AG10803 (cell line): ENCODE results near the gene LRRN4.

Experiments used
- DNase-seq: peaks from one replicate; pipeline ENCODE4 v3.0.0; 2010; ENCODE audit warnings: low read depth
- H3K4me3 ChIP-seq: 2 replicates; pipeline ENCODE4 v1.5.1; 2011; ENCODE audit warnings: mild to moderate bottlenecking, low read length, control low read depth
- TF ChIP-seq, protein P1 (sequence below): conservative IDR thresholded peaks from 2 replicates; pipeline ENCODE4 v1.5.1; 2011; ENCODE audit warnings: mild to moderate bottlenecking, low read length, control low read depth, inconsistent platforms

The LRRN4 gene

DNA sequence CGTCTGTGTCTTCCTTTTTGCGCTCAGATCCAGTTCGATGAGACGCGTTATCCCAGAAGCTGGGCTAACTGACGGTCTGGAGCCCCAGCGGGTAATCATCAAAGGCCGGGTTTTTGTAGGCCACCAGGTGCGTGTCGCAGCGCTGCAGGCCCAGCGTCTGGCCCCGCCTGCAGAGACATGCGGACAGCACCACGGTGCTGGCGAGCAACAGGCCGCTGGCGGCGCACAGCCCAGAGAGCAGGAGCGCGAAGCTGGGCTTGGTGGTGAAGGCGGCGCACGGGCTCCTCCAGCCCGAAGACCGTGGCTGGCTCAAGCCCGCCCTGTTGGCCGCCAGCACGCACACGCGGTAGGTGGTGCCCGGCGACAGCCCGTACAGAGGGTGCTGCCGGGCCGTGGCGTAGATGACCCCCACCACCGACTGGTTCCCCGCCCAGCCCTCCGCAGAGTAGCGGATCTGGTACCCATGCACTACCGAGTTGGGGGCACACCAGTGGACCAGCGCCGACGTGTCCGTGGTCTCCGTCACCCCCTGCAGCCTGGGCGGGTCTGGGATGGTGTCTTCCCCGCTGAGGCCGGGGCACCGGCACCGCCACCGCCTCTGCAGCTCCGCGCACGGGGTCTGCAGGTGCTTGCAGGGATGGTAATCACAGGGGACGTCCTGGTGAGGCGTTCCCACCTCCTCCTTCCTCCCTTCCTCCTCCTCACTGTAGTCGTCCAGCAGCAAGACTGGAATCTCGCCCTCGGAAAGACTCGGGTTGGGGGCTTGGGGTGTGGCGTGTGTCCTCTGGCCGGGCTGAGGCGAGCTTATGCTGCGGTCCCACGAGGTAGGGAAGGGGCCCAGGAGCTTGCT is 12.7 kb downstream of the LRRN4 start:
- no peak overlapping the region for H3K4me3 ChIP-seq
- DNase-seq = no peak
- TF ChIP-seq, protein P1, sequence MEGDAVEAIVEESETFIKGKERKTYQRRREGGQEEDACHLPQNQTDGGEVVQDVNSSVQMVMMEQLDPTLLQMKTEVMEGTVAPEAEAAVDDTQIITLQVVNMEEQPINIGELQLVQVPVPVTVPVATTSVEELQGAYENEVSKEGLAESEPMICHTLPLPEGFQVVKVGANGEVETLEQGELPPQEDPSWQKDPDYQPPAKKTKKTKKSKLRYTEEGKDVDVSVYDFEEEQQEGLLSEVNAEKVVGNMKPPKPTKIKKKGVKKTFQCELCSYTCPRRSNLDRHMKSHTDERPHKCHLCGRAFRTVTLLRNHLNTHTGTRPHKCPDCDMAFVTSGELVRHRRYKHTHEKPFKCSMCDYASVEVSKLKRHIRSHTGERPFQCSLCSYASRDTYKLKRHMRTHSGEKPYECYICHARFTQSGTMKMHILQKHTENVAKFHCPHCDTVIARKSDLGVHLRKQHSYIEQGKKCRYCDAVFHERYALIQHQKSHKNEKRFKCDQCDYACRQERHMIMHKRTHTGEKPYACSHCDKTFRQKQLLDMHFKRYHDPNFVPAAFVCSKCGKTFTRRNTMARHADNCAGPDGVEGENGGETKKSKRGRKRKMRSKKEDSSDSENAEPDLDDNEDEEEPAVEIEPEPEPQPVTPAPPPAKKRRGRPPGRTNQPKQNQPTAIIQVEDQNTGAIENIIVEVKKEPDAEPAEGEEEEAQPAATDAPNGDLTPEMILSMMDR = no peak

DNA sequence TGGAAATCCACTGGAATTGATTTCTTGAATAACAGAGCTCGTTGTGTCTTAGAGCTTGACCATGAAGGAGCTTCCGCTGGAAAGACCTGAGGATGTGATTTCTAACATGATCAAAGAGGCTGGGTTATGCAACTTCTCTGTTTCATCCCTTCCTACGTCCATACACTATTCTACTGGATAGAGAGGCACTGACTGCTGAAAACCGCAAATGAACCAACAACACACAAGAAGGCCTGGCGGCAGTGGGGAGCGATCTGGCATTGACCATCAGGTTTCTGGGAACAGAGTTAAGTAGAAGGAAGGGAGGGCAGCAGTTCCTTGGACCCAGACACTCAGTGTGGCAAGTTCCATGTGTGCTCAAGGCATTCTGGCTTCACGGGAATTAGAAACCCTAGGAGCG is 13.3 kb downstream of the LRRN4 start:
- DNase-seq = no peak
- TF ChIP-seq, protein P1 = no peak
- H3K4me3 ChIP-seq = no peak overlapping the region

DNA sequence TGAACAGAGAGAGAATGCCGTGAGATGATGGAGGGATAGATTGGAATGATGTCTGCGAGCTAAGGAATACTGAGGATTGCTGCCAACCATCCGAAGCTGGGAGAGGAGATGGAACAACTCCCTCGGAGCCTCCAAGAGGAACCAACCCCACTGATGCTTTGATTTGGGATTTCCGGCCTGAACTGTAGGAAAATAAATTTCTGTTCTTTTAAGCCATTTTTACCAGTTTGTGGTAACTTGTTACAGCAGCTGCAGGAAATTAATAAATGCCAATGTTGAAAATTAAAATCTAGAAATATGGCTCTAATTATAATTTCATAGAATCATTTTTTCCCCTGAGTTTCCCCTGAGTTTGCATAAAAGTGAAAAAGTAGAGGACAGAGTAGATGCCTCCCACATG is 14.1 kb downstream of the LRRN4 start:
- no peak overlapping the region for H3K4me3 ChIP-seq
- TF ChIP-seq, protein P1 = no peak
- DNase-seq = no peak

DNA sequence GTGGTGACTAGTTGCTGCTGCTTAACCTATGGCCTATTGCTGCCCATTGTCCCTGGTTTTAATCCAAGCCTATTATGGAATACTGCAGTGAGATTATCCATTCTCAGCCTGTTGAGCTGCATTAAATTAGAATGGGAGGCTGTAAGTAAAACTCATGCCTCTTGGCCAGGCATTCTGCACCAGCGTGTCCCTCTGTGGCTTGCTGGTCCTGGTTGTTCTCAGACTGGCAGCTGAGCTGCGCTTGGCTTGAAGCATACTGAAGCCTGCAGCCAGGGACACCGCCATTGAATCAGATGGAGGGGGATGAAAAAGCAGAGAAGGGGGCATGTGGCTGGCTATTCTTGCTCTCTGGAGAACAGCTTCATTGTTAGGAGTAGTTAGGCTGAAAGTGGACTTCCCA is 15.6 kb downstream of the LRRN4 start:
- no peak overlapping the region for H3K4me3 ChIP-seq

DNA sequence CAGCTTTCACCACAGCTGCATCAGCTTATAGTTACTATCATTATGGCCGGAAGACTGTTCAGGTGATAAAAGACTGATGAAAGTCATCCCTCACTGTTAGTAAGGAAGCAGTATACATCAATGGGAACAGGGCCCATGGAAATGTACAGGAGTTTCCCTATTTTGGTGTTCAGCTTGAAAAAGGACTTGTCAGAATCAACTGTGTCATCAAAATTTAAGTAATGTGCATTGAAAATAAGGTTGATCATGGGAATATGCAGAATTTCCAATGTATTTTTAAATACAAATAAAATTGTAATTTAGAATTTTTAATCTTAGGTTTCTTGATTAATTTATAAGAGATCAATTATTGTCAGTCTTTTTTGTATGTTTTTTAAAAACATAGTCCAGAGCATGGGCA is 16.8 kb downstream of the LRRN4 start:
- H3K4me3 ChIP-seq = no peak overlapping the region
- TF ChIP-seq, protein P1 = no peak
- DNase-seq = no peak

More for the DNA sequence above, 15.6 kb downstream of the LRRN4 start:
- TF ChIP-seq, protein P1 = no peak
- DNase-seq = no peak

DNA sequence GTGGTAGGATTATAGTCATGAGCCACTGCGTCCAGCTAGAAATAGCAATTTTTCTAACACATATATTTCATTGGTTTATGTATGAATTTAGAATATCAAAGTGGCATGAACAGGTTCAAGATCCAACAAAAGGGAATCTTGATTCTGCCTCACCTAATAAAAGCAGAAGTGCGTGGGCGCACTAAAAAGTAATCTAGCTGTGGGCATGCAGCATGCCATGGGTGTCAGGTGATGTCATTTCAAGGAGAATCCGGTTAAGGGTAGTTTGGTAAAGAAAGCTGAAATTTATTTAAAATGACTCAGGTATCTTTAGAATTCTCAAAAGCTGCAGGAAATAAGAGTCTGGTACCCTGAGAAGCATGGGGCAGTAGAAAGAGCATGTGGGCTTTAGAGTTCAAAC is 17.6 kb downstream of the LRRN4 start:
- no peak overlapping the region for H3K4me3 ChIP-seq
- no peak for DNase-seq
- TF ChIP-seq, protein P1 = no peak
